Mesendoderm (in vitro differentiated cells): Measurements from ENCODE around the gene ENOX2.

ENCODE experiments used
- DNase-seq: peaks from one replicate; pipeline ENCODE4 v3.0.0; 2013
- H2AK5ac ChIP-seq: 2 replicates; pipeline ENCODE4 v1.6.1; 2013; ENCODE audit warnings: low read length, inconsistent platforms
- H2BK120ac ChIP-seq: 2 replicates; pipeline ENCODE4 v1.6.1; 2013; ENCODE audit warnings: low read depth, mild to moderate bottlenecking, low read length, moderate library complexity, mixed read lengths
- H2BK15ac ChIP-seq: replicated peaks from 2 replicates; pipeline ENCODE4 v1.6.1; 2013; ENCODE audit warnings: low read depth, mild to moderate bottlenecking, moderate library complexity
- H2BK5ac ChIP-seq: 2 replicates; pipeline ENCODE4 v1.6.1; 2013; ENCODE audit warnings: low read length, inconsistent platforms
- H3K18ac ChIP-seq: 2 replicates; pipeline ENCODE4 v1.6.1; 2013; ENCODE audit warnings: mild to moderate bottlenecking, low read length, mixed read lengths
- H3K23ac ChIP-seq: one replicate; pipeline ENCODE4 v1.6.1; 2013; ENCODE audit warnings: low read length
- H3K27ac ChIP-seq: 2 replicates; pipeline ENCODE4 v1.5.1; 2013; ENCODE audit warnings: low read depth, mild to moderate bottlenecking, inconsistent platforms, low read length, moderate library complexity
- H3K27me3 ChIP-seq: 2 replicates; pipeline ENCODE4 v1.6.1; 2013; ENCODE audit warnings: low read length, control low read depth, mild to moderate bottlenecking, inconsistent platforms; ENCODE audit not compliant: insufficient read depth, poor library complexity
- H3K36me3 ChIP-seq: 2 replicates; pipeline ENCODE4 v1.6.1; 2013; ENCODE audit warnings: low read length, inconsistent platforms; ENCODE audit not compliant: control insufficient read depth, insufficient read depth
- H3K4ac ChIP-seq: one replicate; pipeline ENCODE4 v1.6.1; 2013; ENCODE audit warnings: low read depth, mild to moderate bottlenecking, low read length, moderate library complexity
- H3K4me1 ChIP-seq: 2 replicates; pipeline ENCODE4 v1.6.1; 2013; ENCODE audit warnings: low read depth, low read length, inconsistent platforms; ENCODE audit not compliant: control insufficient read depth
- H3K4me2 ChIP-seq: 2 replicates; pipeline ENCODE4 v1.6.1; 2013; ENCODE audit warnings: low read length
- H3K4me3 ChIP-seq: 2 replicates; pipeline ENCODE4 v1.5.1; 2013; ENCODE audit warnings: mild to moderate bottlenecking, low read length
- H3K56ac ChIP-seq: one replicate; pipeline ENCODE4 v1.6.1; 2013; ENCODE audit warnings: low read length
- H3K79me1 ChIP-seq: 2 replicates; pipeline ENCODE4 v1.6.1; 2013; ENCODE audit warnings: low read length, inconsistent platforms
- H3K79me2 ChIP-seq: 2 replicates; pipeline ENCODE4 v1.6.1; 2013; ENCODE audit warnings: mild to moderate bottlenecking, low read length; ENCODE audit not compliant: control insufficient read depth, insufficient read depth
- H3K9ac ChIP-seq: 2 replicates; pipeline ENCODE4 v1.6.1; 2013; ENCODE audit warnings: low read length, inconsistent platforms
- H4K5ac ChIP-seq: one replicate; pipeline ENCODE4 v1.6.1; 2013; ENCODE audit warnings: low read length
- H4K8ac ChIP-seq: one replicate; pipeline ENCODE4 v1.6.1; 2013; ENCODE audit warnings: low read depth, mild to moderate bottlenecking, control low read depth, low read length, moderate library complexity
- WGBS: extraction: QIAGEN DNeasy Blood & Tissue Kit; methylation state at CpG from one replicate; pipeline ENCODE4 v1.1.7; 2013; ENCODE audit warnings: low lambda C conversion rate, missing lambda C conversion rate; ENCODE audit not compliant: insufficient coverage; ENCODE audit errors: extremely low coverage; 5-methylcytosine and 5-hydroxymethylcytosine counted together

Gene ENOX2

DNA sequence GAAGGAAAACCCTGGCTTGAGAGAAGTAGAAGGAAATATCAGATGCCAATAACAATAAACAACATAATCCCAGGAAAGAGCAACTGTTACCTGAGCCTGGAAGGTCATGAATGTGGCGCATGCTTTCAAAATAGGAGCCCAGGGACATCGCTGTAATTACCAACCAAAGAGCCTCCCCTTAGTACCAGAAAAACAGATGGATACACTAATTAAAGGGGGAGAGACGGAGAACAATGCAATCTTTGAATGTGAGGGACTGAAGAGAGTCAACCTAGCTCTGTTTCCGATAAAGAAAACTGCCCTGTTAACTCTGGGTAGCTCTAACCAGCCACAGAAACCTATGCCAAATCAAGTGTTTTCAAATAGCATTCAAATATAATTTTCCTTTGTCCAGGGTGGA lies 161.4 kb downstream of the ENOX2 start:
- no CpG with 5 or more reads among the region's 4 CpGs for WGBS
- no peak overlapping the region for H3K9ac ChIP-seq

DNA sequence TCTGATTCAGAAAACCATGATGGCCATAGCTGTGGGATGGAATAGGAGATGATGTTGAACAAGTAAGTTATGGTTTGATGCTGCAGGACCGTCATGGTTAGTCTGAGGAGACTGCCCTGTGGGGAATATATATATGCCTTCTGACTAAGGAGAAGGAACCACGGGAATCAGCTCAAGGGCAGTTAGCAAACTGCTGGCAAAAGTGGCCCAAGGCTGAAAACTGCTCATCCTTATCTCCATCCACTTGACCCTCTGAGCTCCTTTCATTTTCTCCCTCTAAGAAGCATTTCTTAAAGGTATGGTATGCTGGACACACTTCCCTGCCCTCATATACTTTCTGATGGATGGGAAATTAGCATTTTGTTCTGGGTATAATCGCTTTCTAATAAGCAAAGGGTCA lies 161.9 kb downstream of the ENOX2 start:
- Histone ChIP-seq H2BK5ac (no peak overlapping the region), H2BK15ac (no peak overlapping the region), H3K79me1 (no peaks in the 10 kb centered on the region), H3K9ac (no peak overlapping the region), H3K4me2 (no peak overlapping the region), H4K8ac (no peak overlapping the region), H4K5ac (no peak overlapping the region), H3K27me3 (no peaks in the 10 kb centered on the region), H3K27ac (no peak overlapping the region), H3K79me2 (no peaks in the 10 kb centered on the region), H3K56ac (no peak overlapping the region), H3K4me1 (no peaks in the 10 kb centered on the region), H2AK5ac (no peak overlapping the region), H3K4ac (no peak overlapping the region), H3K36me3 (no peaks in the 10 kb centered on the region), H2BK120ac (no peak overlapping the region), H3K23ac (no peak overlapping the region), H3K4me3 (no peak overlapping the region), H3K18ac (no peak overlapping the region)
- whole genome bisulfite sequencing, result no CpG with 5 or more reads among the region's 3 CpGs
- DNase-seq, result no peak

More for the DNA sequence above, 161.4 kb downstream of the ENOX2 start:
- no peak overlapping the region for H2BK120ac ChIP-seq
- H2BK5ac ChIP-seq, result no peak overlapping the region
- H2BK15ac ChIP-seq, result no peak overlapping the region
- no peak overlapping the region for H3K27ac ChIP-seq
- no peaks in the 10 kb centered on the region for H3K4me1 ChIP-seq
- no peak overlapping the region for H3K56ac ChIP-seq
- H3K79me2 ChIP-seq, result no peaks in the 10 kb centered on the region
- H3K4ac ChIP-seq, result no peak overlapping the region
- H3K36me3 ChIP-seq, result no peaks in the 10 kb centered on the region
- H3K27me3 ChIP-seq, result no peaks in the 10 kb centered on the region
- no peak overlapping the region for H2AK5ac ChIP-seq
- no peak overlapping the region for H3K4me3 ChIP-seq
- no peak overlapping the region for H3K18ac ChIP-seq
- H4K5ac ChIP-seq, result no peak overlapping the region
- H3K79me1 ChIP-seq, result no peaks in the 10 kb centered on the region
- no peak overlapping the region for H3K23ac ChIP-seq
- no peak overlapping the region for H3K4me2 ChIP-seq
- no peak overlapping the region for H4K8ac ChIP-seq
- DNase-seq, result no peak

- Histone ChIP-seq H3K4ac (no peak overlapping the region), H3K4me1 (no peaks in the 10 kb centered on the region), H3K18ac (no peak overlapping the region), H4K8ac (no peak overlapping the region), H3K36me3 (no peaks in the 10 kb centered on the region), H2BK120ac (no peak overlapping the region), H4K5ac (no peak overlapping the region), H3K9ac (no peak overlapping the region), H3K4me3 (no peak overlapping the region), H3K27ac (no peak overlapping the region), H3K56ac (no peak overlapping the region), H3K4me2 (no peak overlapping the region), H2AK5ac (no peak overlapping the region), H2BK15ac (no peak overlapping the region), H3K79me2 (no peaks in the 10 kb centered on the region), H3K27me3 (no peaks in the 10 kb centered on the region), H3K23ac (no peak overlapping the region), H3K79me1 (no peaks in the 10 kb centered on the region), H2BK5ac (no peak overlapping the region)
- WGBS, result no CpG with 5 or more reads among the region's 5 CpGs
- no peak for DNase-seq
These were observed 164.3 kb downstream of the ENOX2 start for GRCh38 chrX:130738638-130739195.

- Histone ChIP-seq H3K23ac (no peak overlapping the region), H3K9ac (no peak overlapping the region), H2AK5ac (no peak overlapping the region), H3K4me1 (no peaks in the 10 kb centered on the region), H3K36me3 (no peaks in the 10 kb centered on the region), H2BK15ac (no peak overlapping the region), H3K56ac (no peak overlapping the region), H3K4ac (no peak overlapping the region), H3K18ac (no peak overlapping the region), H3K27ac (no peak overlapping the region), H2BK5ac (no peak overlapping the region), H3K79me2 (no peaks in the 10 kb centered on the region), H3K79me1 (no peaks in the 10 kb centered on the region), H3K27me3 (no peaks in the 10 kb centered on the region), H3K4me3 (no peak overlapping the region), H3K4me2 (no peak overlapping the region), H2BK120ac (no peak overlapping the region), H4K5ac (no peak overlapping the region), H4K8ac (no peak overlapping the region)
- DNase-seq, result no peak
These were observed 168.3 kb downstream of the ENOX2 start for GRCh38 chrX:130734713-130735112.

DNA sequence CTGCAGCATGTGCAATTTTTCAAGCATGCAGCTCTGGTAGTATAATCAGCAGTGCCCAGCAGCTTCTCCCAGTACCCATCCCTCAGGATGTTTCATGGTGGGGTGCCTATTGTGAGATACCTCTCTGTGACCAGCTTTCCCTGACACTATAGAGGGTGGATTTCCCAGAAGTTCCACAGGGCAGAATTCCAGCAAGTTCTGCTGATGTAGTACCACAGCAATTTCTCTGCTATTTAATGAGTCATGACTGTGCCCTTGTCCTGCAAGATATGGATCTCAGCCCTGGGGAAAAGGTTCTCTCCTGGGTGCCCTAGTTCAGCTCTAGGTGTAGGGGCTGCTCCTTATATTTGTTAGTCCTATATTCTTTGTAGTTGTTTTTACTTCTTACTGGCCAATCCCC lies 174.8 kb downstream of the ENOX2 start:
- no peak overlapping the region for H3K9ac ChIP-seq
- H3K36me3 ChIP-seq, result no peaks in the 10 kb centered on the region
- H3K4me1 ChIP-seq, result no peaks in the 10 kb centered on the region
- no peak for DNase-seq
- no peak overlapping the region for H2AK5ac ChIP-seq
- no peak overlapping the region for H4K5ac ChIP-seq
- no peak overlapping the region for H3K4me2 ChIP-seq
- no peak overlapping the region for H4K8ac ChIP-seq
- H3K27ac ChIP-seq, result no peak overlapping the region
- H3K4me3 ChIP-seq, result no peak overlapping the region
- no peak overlapping the region for H2BK5ac ChIP-seq
- no peak overlapping the region for H3K23ac ChIP-seq
- no peak overlapping the region for H2BK15ac ChIP-seq
- no peak overlapping the region for H3K4ac ChIP-seq
- H3K79me1 ChIP-seq, result no peaks in the 10 kb centered on the region
- H3K18ac ChIP-seq, result no peak overlapping the region
- no peak overlapping the region for H2BK120ac ChIP-seq
- no peak overlapping the region for H3K56ac ChIP-seq
- H3K27me3 ChIP-seq, result no peaks in the 10 kb centered on the region
- H3K79me2 ChIP-seq, result no peaks in the 10 kb centered on the region

- WGBS, result no CpG with 5 or more reads among the region's 3 CpGs
- Histone ChIP-seq H3K4me1 (no peaks in the 10 kb centered on the region), H3K18ac (no peak overlapping the region), H3K4me2 (no peak overlapping the region), H3K9ac (no peak overlapping the region), H3K36me3 (no peaks in the 10 kb centered on the region), H2AK5ac (no peak overlapping the region), H4K8ac (no peak overlapping the region), H3K79me1 (no peaks in the 10 kb centered on the region), H3K23ac (no peak overlapping the region), H2BK120ac (no peak overlapping the region), H3K4ac (no peak overlapping the region), H3K56ac (no peak overlapping the region), H3K27me3 (no peaks in the 10 kb centered on the region), H3K27ac (no peak overlapping the region), H2BK15ac (no peak overlapping the region), H4K5ac (no peak overlapping the region), H2BK5ac (no peak overlapping the region), H3K79me2 (no peaks in the 10 kb centered on the region), H3K4me3 (no peak overlapping the region)
- DNase-seq, result no peak
These were observed 176.3 kb downstream of the ENOX2 start for GRCh38 chrX:130726661-130727060.
